H1 (cell line): ENCODE results near the gene CHMP1B. TPM values are rescaled to one million over a fixed set of nuclear protein-coding genes. Genes with fewer than 3 reads are reported as not detected.

ENCODE experiments used
- CTCF ChIA-PET: fragments of 300-600 bp; sonication (Branson Sonifier 250); formaldehyde crosslinking; loops from one replicate; lab custom pipeline; 2021; ENCODE audit not compliant: partially characterized antibody; lab: Charles Lee
- POLR2A ChIA-PET: fragments of 300-600 bp; sonication (Branson Sonifier 250); formaldehyde crosslinking; loops from one replicate; lab custom pipeline; 2021; ENCODE audit warnings: inconsistent platforms; ENCODE audit not compliant: partially characterized antibody; lab: Charles Lee
- DNase-seq, 2 experiments: peaks; one replicate each; pipeline versions ENCODE4 v3.0.0 to v3.0.0-alpha.2; 2010 to 2022; ENCODE audit warnings: low spot score in 2 of 2, low read depth in 1 of 2, mixed read lengths in 1 of 2
- FAIRE-seq: peaks from 2 replicates; lab custom pipeline; 2011; peaks lifted over from hg19 to GRCh38; lab: Jason Lieb, UNC
- H2AFZ ChIP-seq: 2 replicates; pipeline ENCODE4 v1.8.1; 2012; ENCODE audit warnings: low read length, inconsistent platforms
- H2AK5ac ChIP-seq: 2 replicates; pipeline ENCODE4 v1.6.1; 2013; ENCODE audit warnings: low read depth, low read length
- H2BK120ac ChIP-seq: replicated peaks from 2 replicates; pipeline ENCODE3; 2013; ENCODE audit warnings: low read depth, low read length, inconsistent platforms
- H2BK12ac ChIP-seq: 2 replicates; pipeline ENCODE4 v1.6.1; 2013; ENCODE audit warnings: low read depth, low read length
- H2BK15ac ChIP-seq: 2 replicates; pipeline ENCODE4 v1.6.1; 2013; ENCODE audit warnings: low read length
- H2BK20ac ChIP-seq: 2 replicates; pipeline ENCODE4 v1.6.1; 2013; ENCODE audit warnings: low read length
- H2BK5ac ChIP-seq: 2 replicates; pipeline ENCODE4 v1.6.1; 2013; ENCODE audit warnings: low read depth, low read length
- H3K14ac ChIP-seq: 2 replicates; pipeline ENCODE4 v1.6.1; 2013; ENCODE audit warnings: inconsistent platforms; ENCODE audit not compliant: insufficient read length
- H3K18ac ChIP-seq: 2 replicates; pipeline ENCODE4 v1.6.1; 2013; ENCODE audit warnings: low read length; ENCODE audit errors: extremely low read depth
- H3K23ac ChIP-seq: 2 replicates; pipeline ENCODE4 v1.6.1; 2013; ENCODE audit warnings: inconsistent platforms; ENCODE audit not compliant: insufficient read length
- H3K23me2 ChIP-seq: 2 replicates; pipeline ENCODE4 v1.6.1; 2013; ENCODE audit warnings: low read depth, low read length
- H3K27ac ChIP-seq: 2 replicates; pipeline ENCODE4 v1.6.1; 2011; ENCODE audit warnings: low read depth, low read length, inconsistent platforms
- H3K27me3 ChIP-seq, 4 experiments: replicated peaks in 1 of 4; 1 replicate in 1 of 4; 2 replicates in 3 of 4; pipeline versions ENCODE4 v1.6.1 to v1.8.1; 2011 to 2013; ENCODE audit warnings: low read length in 3 of 4, mild to moderate bottlenecking in 3 of 4, inconsistent platforms in 2 of 4, mixed read lengths in 2 of 4, moderate library complexity in 1 of 4; ENCODE audit not compliant: control insufficient read depth in 3 of 4, insufficient read depth in 3 of 4; ENCODE audit errors: extremely low read depth in 1 of 4
- H3K36me3 ChIP-seq, 4 experiments: 2 replicates each; pipeline versions ENCODE4 v1.6.1 to v1.8.1; 2011 to 2013; ENCODE audit warnings: mild to moderate bottlenecking in 4 of 4, low read length in 3 of 4, moderate library complexity in 2 of 4, control low read depth in 1 of 4, inconsistent platforms in 1 of 4; ENCODE audit not compliant: insufficient read depth in 4 of 4, control insufficient read depth in 2 of 4
- H3K4ac ChIP-seq: replicated peaks from 2 replicates; pipeline ENCODE3; 2013; ENCODE audit warnings: low read length, low read depth, mixed read lengths, inconsistent platforms; ENCODE audit not compliant: insufficient read length
- H3K4me1 ChIP-seq, 4 experiments: replicated peaks in 1 of 4; 1 replicate in 1 of 4; 2 replicates in 3 of 4; pipeline versions ENCODE4 v1.6.1 to v1.8.1; 2011 to 2013; ENCODE audit warnings: low read length in 3 of 4, inconsistent platforms in 2 of 4, mixed read lengths in 1 of 4; ENCODE audit not compliant: insufficient read depth in 4 of 4, control insufficient read depth in 3 of 4
- H3K4me2 ChIP-seq, 2 experiments: 2 replicates each; pipeline versions ENCODE4 v1.6.1 to v1.8.1; 2011 to 2013; ENCODE audit warnings: low read depth in 2 of 2, low read length in 2 of 2, control low read depth in 1 of 2, inconsistent platforms in 1 of 2, mild to moderate bottlenecking in 1 of 2; ENCODE audit not compliant: insufficient read depth in 1 of 2
- H3K4me3 ChIP-seq, 4 experiments: fragments of 200-600, 300-600 bp in 1 of 4; sonication (generic), shearing (Covaris generic), sonication (Bioruptor Twin) in 1 of 4; 2 replicates each; pipeline versions ENCODE4 v1.5.1 to v1.8.1; 2011 to 2016; ENCODE audit warnings: low read length in 4 of 4, low read depth in 3 of 4, control low read depth in 2 of 4, inconsistent platforms in 2 of 4, mild to moderate bottlenecking in 2 of 4, mixed read lengths in 1 of 4, moderate library complexity in 1 of 4; ENCODE audit not compliant: insufficient read depth in 2 of 4; ENCODE audit errors: extremely low read depth in 1 of 4
- H3K56ac ChIP-seq: replicated peaks from 2 replicates; pipeline ENCODE3; 2013; ENCODE audit warnings: low read depth, mild to moderate bottlenecking, mixed read lengths, low read length, inconsistent platforms; ENCODE audit not compliant: insufficient read length
- H3K79me1 ChIP-seq: 2 replicates; pipeline ENCODE4 v1.6.1; 2013; ENCODE audit warnings: low read depth, low read length, control low read depth
- H3K79me2 ChIP-seq, 2 experiments: 2 replicates each; pipeline versions ENCODE4 v1.6.1 to v1.8.1; 2012 to 2013; ENCODE audit warnings: low read length in 2 of 2, mild to moderate bottlenecking in 2 of 2, inconsistent platforms in 1 of 2; ENCODE audit not compliant: insufficient read depth in 2 of 2, control insufficient read depth in 1 of 2
- H3K9ac ChIP-seq, 4 experiments: replicated peaks in 1 of 4; 1 replicate in 1 of 4; 2 replicates in 3 of 4; pipeline versions ENCODE4 v1.6.1 to v1.8.1; 2011 to 2013; ENCODE audit warnings: low read depth in 3 of 4, low read length in 3 of 4, control low read depth in 2 of 4, mild to moderate bottlenecking in 2 of 4, moderate library complexity in 2 of 4, inconsistent platforms in 1 of 4; ENCODE audit errors: extremely low read depth in 1 of 4
- H3K9me3 ChIP-seq, 2 experiments: 2 replicates each; pipeline versions ENCODE4 v1.6.1 to v1.8.1; 2012 to 2013; ENCODE audit warnings: mild to moderate bottlenecking in 2 of 2, moderate library complexity in 2 of 2, control low read depth in 1 of 2, inconsistent platforms in 1 of 2, low read depth in 1 of 2, low read length in 1 of 2, mixed read lengths in 1 of 2; ENCODE audit not compliant: insufficient read depth in 2 of 2
- H4K20me1 ChIP-seq, 2 experiments: replicated peaks in 1 of 2; 2 replicates each; pipeline versions ENCODE3 to v1.8.1; 2011 to 2013; ENCODE audit warnings: inconsistent platforms in 2 of 2, low read length in 2 of 2, mild to moderate bottlenecking in 1 of 2; ENCODE audit not compliant: insufficient read depth in 2 of 2, control insufficient read depth in 1 of 2
- H4K5ac ChIP-seq: 2 replicates; pipeline ENCODE4 v1.6.1; 2013; ENCODE audit warnings: low read length, low read depth, mixed read lengths, inconsistent platforms; ENCODE audit not compliant: insufficient read length
- H4K8ac ChIP-seq: 2 replicates; pipeline ENCODE4 v1.8.0; 2013; ENCODE audit warnings: mild to moderate bottlenecking, moderate library complexity, low read length, inconsistent platforms; ENCODE audit not compliant: insufficient read depth; ENCODE audit errors: extremely low read depth
- H4K91ac ChIP-seq: replicated peaks from 2 replicates; pipeline ENCODE3; 2013; ENCODE audit warnings: low read length, mixed read lengths, inconsistent platforms; ENCODE audit not compliant: insufficient read length
- CBX8 ChIP-seq: fragments of 300-800, 300-1000 bp; sonication (generic); IDR thresholded peaks from 2 replicates; pipeline ENCODE4 v1.7.1; 2016; ENCODE audit warnings: low read depth, low read length, borderline replicate concordance
- CTBP2 ChIP-seq: IDR thresholded peaks from 2 replicates; pipeline ENCODE4 v1.7.0; 2011; ENCODE audit warnings: borderline replicate concordance, mild to moderate bottlenecking, moderate library complexity, mixed read lengths, low read length; ENCODE audit not compliant: insufficient read depth, insufficient read length
- KDM1A ChIP-seq: fragments of 200-600, 300-600 bp; sonication (generic); IDR thresholded peaks from 2 replicates; pipeline ENCODE4 v1.7.1; 2016; ENCODE audit warnings: mild to moderate bottlenecking, low read length, borderline replicate concordance
- KDM5A ChIP-seq: fragments of 200-600 bp; IDR thresholded peaks from 2 replicates; pipeline ENCODE4 v1.7.1; 2012; ENCODE audit warnings: mild to moderate bottlenecking, low read length, inconsistent platforms, mixed read lengths
- RNF2 ChIP-seq: fragments of 200-900, 300-1000 bp; sonication (generic); IDR thresholded peaks from 2 replicates; pipeline ENCODE4 v1.7.1; 2016; ENCODE audit warnings: borderline replicate concordance, low read depth, mild to moderate bottlenecking, antibody characterized with exemption, low read length; ENCODE audit not compliant: poor library complexity, severe bottlenecking; ENCODE audit errors: missing control alignments
- SP1 ChIP-seq: IDR thresholded peaks from 2 replicates; pipeline ENCODE4 v1.6.1; 2011; ENCODE audit warnings: low read depth, low read length
- WGBS, 2 experiments: shearing (Covaris generic) in 1 of 2; methylation state at CpG; one replicate each; pipeline versions ENCODE4 v1.1.6 to v1.1.7; 2013 to 2015; ENCODE audit warnings: low lambda C conversion rate in 2 of 2, mixed read lengths in 2 of 2, inconsistent platforms in 1 of 2, low coverage in 1 of 2, missing lambda C conversion rate in 1 of 2; ENCODE audit not compliant: insufficient replicate concordance in 2 of 2, insufficient coverage in 1 of 2, insufficient read length in 1 of 2; ENCODE audit errors: extremely low coverage in 1 of 2, missing lambda C conversion rate in 1 of 2; 5-methylcytosine and 5-hydroxymethylcytosine counted together
- polyA plus RNA-seq, 7 experiments: library from polyadenylated mRNA; depleted of rRNA in 3 of 7; stranded (reverse) in 5 of 7; unstranded in 2 of 7; fragments of >200 nt in 5 of 7; fragments of 200-250 nt in 2 of 7; gene quantifications; 1 replicate in 5 of 7; 2 replicates in 1 of 7; 4 replicates in 1 of 7; pipeline versions ENCODE4 v1.2.1 to v1.2.3, GENCODE V29; 2011 to 2013; ENCODE audit warnings: missing spikeins in 2 of 7, mixed read lengths in 2 of 7
- total RNA-seq: library from RNA; stranded (reverse); fragmentation: NEBNext Ultra II Directional; extraction: Animal tissue kit (Norgen Biotek cat#: 25700); gene quantifications from 2 replicates; pipeline ENCODE4 v1.2.1, GENCODE V29; 2021
- TF ChIP-seq, protein P1 (sequence below): IDR thresholded peaks from 2 replicates; pipeline ENCODE4 v1.6.1; 2012; ENCODE audit warnings: low read length, inconsistent platforms

The CHMP1B gene
- total and polyA plus RNA-seq, 2 of the 8 experiments (the other 6 are each of a cell fraction or from before 2014, with no cell fraction given), result 30.5 to 43.2 TPM

DNA sequence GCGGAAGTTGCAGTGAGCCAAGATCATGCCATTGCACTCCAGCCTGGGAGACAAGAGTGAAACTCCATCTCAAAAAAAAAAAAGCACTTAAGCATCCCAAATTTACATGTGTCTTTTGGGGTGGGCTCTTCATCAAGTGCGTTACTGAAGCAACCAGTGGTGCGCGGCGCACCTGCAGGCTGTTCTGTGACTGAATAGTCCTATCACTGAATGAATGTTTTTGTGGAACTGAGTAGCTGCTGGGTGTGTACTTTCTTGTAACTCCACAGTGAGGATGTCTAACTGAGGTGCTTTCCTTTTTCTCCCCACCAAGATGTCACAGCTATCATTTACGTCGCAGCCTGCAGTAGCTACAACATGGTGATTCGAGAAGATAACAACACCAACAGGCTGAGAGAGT, 17.0 kb downstream of the CHMP1B start:
- Histone ChIP-seq H2BK12ac (no peak overlapping the region), H3K27me3 (no peaks in the 10 kb centered on the region), H4K5ac (no peak overlapping the region), H3K23me2 (no peaks in the 10 kb centered on the region), H4K20me1 (no peaks in the 10 kb centered on the region), H2BK20ac (no peak overlapping the region), H4K91ac (no peak overlapping the region), H3K9ac (no peak overlapping the region; a peak in 1 of 7 replicates), H2AFZ (no peak overlapping the region), H2BK15ac (no peak overlapping the region), H3K4ac (no peak overlapping the region), H3K9me3 (no peaks in the 10 kb centered on the region), H2AK5ac (no peak overlapping the region), H4K8ac (no peak overlapping the region), H3K18ac (no peak overlapping the region), H3K79me2 (no peaks in the 10 kb centered on the region), H3K23ac (no peak overlapping the region), H3K4me3 (no peak overlapping the region), H3K27ac (no peak overlapping the region), H3K36me3 (0 out of 8 replicates have a peak, but pooled peaks cover 0 to 2% (median 0%) of the 10 kb centered on the region in 4 experiments), H2BK120ac (no peak overlapping the region), H3K14ac (no peak overlapping the region), H2BK5ac (no peak overlapping the region), H3K4me2 (no peak overlapping the region), H3K79me1 (no peaks in the 10 kb centered on the region), H3K4me1 (peaks cover 0 to 3% (median 0%) of the 10 kb centered on the region in 4 experiments; a peak in 2 of 7 replicates), H3K56ac (no peak overlapping the region)
- CTCF ChIA-PET, result interaction anchor here (0.9 to 2.3 kb wide), 6 partner anchors 9 to 135 kb away, joined by 3 to 6 read pairs (median 4); no protein-coding TSS in a partner anchor
- TF ChIP-seq KDM5A, result no peak
- TF ChIP-seq CBX8, result no peak
- TF ChIP-seq, protein P1, sequence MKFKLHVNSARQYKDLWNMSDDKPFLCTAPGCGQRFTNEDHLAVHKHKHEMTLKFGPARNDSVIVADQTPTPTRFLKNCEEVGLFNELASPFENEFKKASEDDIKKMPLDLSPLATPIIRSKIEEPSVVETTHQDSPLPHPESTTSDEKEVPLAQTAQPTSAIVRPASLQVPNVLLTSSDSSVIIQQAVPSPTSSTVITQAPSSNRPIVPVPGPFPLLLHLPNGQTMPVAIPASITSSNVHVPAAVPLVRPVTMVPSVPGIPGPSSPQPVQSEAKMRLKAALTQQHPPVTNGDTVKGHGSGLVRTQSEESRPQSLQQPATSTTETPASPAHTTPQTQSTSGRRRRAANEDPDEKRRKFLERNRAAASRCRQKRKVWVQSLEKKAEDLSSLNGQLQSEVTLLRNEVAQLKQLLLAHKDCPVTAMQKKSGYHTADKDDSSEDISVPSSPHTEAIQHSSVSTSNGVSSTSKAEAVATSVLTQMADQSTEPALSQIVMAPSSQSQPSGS, result no peak
- TF ChIP-seq CTBP2, result no peak
- TF ChIP-seq SP1, result no peak
- no peak for TF ChIP-seq RNF2
- TF ChIP-seq KDM1A, result no peak
- FAIRE-seq (no peak), DNase-seq (peak in 1 of 2 experiments; percentile 38)
- POLR2A ChIA-PET, result interaction anchor here (1.0 kb wide), 1 partner anchor 38 kb away, joined by 3 read pairs; no protein-coding TSS in a partner anchor
- WGBS, 2 experiments, result 93% methylated on average over 8 of the region's 8 CpGs; no CpG with 5 or more reads in 1 of the 2 experiments
